ENCODE data around the gene TSSC4.

GRCh38 chr11:2355000-2355644 is 45.4 kb upstream of the TSSC4 start:
- TF ChIP-seq NFE2L2 (IDR thresholded peaks at IDR 0.05; ENCODE audit: low read length) = no peak
- TF ChIP-seq MXI1 (IDR thresholded peaks at IDR 0.05; ENCODE audit: borderline replicate concordance, low read depth, low read length) = no peak
- TF ChIP-seq, protein P1, sequence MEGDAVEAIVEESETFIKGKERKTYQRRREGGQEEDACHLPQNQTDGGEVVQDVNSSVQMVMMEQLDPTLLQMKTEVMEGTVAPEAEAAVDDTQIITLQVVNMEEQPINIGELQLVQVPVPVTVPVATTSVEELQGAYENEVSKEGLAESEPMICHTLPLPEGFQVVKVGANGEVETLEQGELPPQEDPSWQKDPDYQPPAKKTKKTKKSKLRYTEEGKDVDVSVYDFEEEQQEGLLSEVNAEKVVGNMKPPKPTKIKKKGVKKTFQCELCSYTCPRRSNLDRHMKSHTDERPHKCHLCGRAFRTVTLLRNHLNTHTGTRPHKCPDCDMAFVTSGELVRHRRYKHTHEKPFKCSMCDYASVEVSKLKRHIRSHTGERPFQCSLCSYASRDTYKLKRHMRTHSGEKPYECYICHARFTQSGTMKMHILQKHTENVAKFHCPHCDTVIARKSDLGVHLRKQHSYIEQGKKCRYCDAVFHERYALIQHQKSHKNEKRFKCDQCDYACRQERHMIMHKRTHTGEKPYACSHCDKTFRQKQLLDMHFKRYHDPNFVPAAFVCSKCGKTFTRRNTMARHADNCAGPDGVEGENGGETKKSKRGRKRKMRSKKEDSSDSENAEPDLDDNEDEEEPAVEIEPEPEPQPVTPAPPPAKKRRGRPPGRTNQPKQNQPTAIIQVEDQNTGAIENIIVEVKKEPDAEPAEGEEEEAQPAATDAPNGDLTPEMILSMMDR (CRISPR knock-in tag; IDR thresholded peaks at IDR 0.05) = no peak
- TF ChIP-seq TAF1 (CRISPR knock-in tag; IDR thresholded peaks at IDR 0.05) = no peak
- no peak for TF ChIP-seq SP2 (CRISPR knock-in tag; IDR thresholded peaks at IDR 0.05)
- TF ChIP-seq MAZ (IDR thresholded peaks at IDR 0.05; ENCODE audit: borderline replicate concordance, low read depth, low read length) = no peak
- TF ChIP-seq MAZ (CRISPR knock-in tag; IDR thresholded peaks at IDR 0.05; ENCODE audit: low read depth) = no peak
- no peak for TF ChIP-seq ZNF317 (CRISPR knock-in tag; IDR thresholded peaks at IDR 0.05)
- no peak for TF ChIP-seq ZNF878 (CRISPR knock-in tag; IDR thresholded peaks at IDR 0.05)
- no peak for TF ChIP-seq ZFAT (CRISPR knock-in tag; conservative IDR thresholded peaks at IDR 0.05)

Measured in HepG2 (cell line).